GM23338 (cell line): ENCODE measurements around the gene XIST.

Experiments
- CREB1 ChIP-seq: fragments of 250-450 bp; sonication (Bioruptor Pico); IDR thresholded peaks from 2 replicates; pipeline ENCODE4 v1.5.0; 2020; ENCODE audit warnings: low read depth, mild to moderate bottlenecking, moderate library complexity
- CTCF ChIP-seq, 2 experiments: fragments of 200-600 bp in 1 of 2; sonication (generic) in 1 of 2; conservative IDR thresholded peaks; 2 replicates each; pipeline versions ENCODE4 v1.5.1 to v1.6.1; 2016 to 2017; ENCODE audit warnings: antibody characterized with exemption in 2 of 2, low read depth in 2 of 2, mild to moderate bottlenecking in 2 of 2, moderate library complexity in 1 of 2
- EZH2 ChIP-seq: fragments of 200-600 bp; sonication (generic); IDR thresholded peaks from one replicate; pipeline ENCODE4 v1.8.0; 2017; ENCODE audit warnings: antibody characterized with exemption, mild to moderate bottlenecking, low read depth; ENCODE audit not compliant: unreplicated experiment
- EZH2phosphoT487 ChIP-seq: fragments of 200-600 bp; sonication (generic); IDR thresholded peaks from one replicate; pipeline ENCODE4 v1.8.1; 2018; ENCODE audit warnings: antibody characterized with exemption; ENCODE audit not compliant: unreplicated experiment
- JUNB ChIP-seq: IDR thresholded peaks from one replicate; pipeline ENCODE4 v1.6.1; 2016; ENCODE audit warnings: antibody characterized with exemption; ENCODE audit not compliant: unreplicated experiment
- NANOG ChIP-seq: IDR thresholded peaks from 2 replicates; pipeline ENCODE4 v1.6.1; 2016; ENCODE audit warnings: antibody characterized with exemption, borderline replicate concordance
- POLR2AphosphoS5 ChIP-seq: IDR thresholded peaks from 2 replicates; pipeline ENCODE4 v1.6.1; 2016; ENCODE audit warnings: antibody characterized with exemption, low read depth
- REST ChIP-seq: IDR thresholded peaks from one replicate; pipeline ENCODE4 v1.6.1; 2018; ENCODE audit warnings: antibody characterized with exemption; ENCODE audit not compliant: unreplicated experiment
- STAT1 ChIP-seq: IDR thresholded peaks from one replicate; pipeline ENCODE4 v1.6.1; 2016; ENCODE audit warnings: antibody characterized with exemption; ENCODE audit not compliant: unreplicated experiment
- ZNF114 ChIP-seq: fragments of 250-450 bp; sonication (Bioruptor Pico); IDR thresholded peaks from 2 replicates; pipeline ENCODE4 v1.5.0; 2020; ENCODE audit warnings: mild to moderate bottlenecking, moderate library complexity
- ZNF331 ChIP-seq: fragments of 250-450 bp; sonication (Bioruptor Pico); IDR thresholded peaks from 2 replicates; pipeline ENCODE4 v1.5.0; 2020; ENCODE audit warnings: low read depth, mild to moderate bottlenecking, moderate library complexity
- TF ChIP-seq, protein P1 (sequence below): IDR thresholded peaks from 2 replicates; pipeline ENCODE4 v1.6.1; 2016; ENCODE audit warnings: antibody characterized with exemption

DNA sequence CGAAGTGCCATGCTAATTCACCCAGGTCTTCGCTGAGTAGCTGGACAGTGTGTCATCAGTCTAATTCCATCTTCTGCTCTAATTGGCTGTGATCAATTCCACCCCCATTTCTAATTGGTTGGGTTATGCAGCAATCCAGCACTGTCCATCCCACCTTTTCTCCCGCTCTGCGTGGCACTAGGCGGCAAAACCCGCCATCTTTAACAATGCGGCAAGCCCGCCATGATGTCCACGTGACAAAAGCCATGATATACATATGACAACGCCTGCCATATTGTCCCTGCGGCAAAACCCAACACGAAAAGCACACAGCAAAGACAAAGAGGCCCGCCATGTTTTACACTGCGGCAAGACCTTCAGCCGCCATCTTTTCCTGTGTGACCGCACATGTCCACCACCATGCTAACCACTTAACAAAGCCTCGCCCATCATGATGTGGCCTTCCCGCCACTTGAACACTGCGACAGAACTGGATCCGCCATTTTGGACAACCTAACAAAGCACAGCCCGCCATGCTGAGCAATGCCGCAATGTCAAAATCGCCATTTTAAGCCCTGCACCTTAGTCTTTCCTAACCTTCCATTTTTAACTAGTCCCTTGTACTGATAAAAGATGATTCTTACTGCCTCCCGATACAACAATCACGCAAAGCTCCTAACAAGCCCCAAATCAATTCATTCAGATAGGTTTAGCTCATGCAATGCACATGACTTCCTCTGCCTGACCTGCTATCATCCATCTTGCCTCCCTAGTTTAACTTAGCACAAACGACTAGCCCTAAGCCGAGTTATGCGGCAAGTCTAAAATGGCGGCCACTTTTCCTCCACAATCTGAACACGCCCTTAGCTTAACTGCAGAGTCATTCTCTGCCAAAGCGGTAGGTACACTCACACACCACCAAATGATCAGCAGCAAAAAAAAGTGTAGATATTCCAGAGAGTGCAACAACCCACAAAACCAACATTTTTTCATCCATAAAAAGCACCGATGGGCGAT lies 1.2 kb downstream of the XIST start:
- TF ChIP-seq JUNB (no peak), CTCF (conservative IDR thresholded peaks at IDR 0.05; ENCODE audit: low read depth in 2 of 2) (no peak), EZH2 (no peak), STAT1 (no peak), EZH2phosphoT487 (no peak), CREB1 (CRISPR knock-in tag) (no peak), REST (no peak), POLR2AphosphoS5 (no peak), ZNF114 (CRISPR knock-in tag) (no peak), ZNF331 (CRISPR knock-in tag) (no peak), NANOG (no peak)
- TF ChIP-seq, protein P1, sequence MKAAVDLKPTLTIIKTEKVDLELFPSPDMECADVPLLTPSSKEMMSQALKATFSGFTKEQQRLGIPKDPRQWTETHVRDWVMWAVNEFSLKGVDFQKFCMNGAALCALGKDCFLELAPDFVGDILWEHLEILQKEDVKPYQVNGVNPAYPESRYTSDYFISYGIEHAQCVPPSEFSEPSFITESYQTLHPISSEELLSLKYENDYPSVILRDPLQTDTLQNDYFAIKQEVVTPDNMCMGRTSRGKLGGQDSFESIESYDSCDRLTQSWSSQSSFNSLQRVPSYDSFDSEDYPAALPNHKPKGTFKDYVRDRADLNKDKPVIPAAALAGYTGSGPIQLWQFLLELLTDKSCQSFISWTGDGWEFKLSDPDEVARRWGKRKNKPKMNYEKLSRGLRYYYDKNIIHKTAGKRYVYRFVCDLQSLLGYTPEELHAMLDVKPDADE: no peak
